ENCODE data around the gene RBMS3. TPM values are rescaled to one million over a fixed set of nuclear protein-coding genes. Genes with fewer than 3 reads are reported as not detected.
A peak's percentile ranks its signal among the peaks of the same experiment; 100 is the strongest.

Gene RBMS3
- total and polyA plus RNA-seq, 2 experiments from 2014 or later, result 34.9 to 37.1 TPM

DNA sequence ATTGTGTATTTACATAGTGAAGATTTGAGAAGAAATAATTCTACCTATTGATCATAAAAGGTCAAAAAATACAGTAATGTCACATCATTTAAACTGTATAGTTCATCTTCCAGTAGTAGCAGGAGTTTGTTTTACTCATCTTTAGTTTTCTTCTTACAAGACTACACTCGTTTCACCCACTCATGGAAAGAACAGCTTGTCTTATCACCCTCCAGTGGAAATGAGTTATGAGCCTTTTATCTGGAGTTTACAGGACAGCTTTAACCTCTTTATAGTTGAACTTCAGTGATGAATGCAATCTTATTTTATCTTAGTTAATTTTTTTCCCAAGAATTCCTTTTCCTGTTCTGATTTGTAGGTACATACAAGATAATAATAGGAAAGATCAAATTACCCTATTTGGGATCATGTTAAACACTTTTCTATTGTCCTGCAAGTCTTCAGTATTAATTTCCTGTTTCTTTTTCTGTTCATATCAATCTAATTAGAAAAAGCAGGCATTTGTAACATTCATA is 36.8 kb downstream of the RBMS3 start:
- Histone ChIP-seq H2AFZ (no peak overlapping the region), H3K79me2 (peaks cover 74% of the 10 kb centered on the region)

DNA sequence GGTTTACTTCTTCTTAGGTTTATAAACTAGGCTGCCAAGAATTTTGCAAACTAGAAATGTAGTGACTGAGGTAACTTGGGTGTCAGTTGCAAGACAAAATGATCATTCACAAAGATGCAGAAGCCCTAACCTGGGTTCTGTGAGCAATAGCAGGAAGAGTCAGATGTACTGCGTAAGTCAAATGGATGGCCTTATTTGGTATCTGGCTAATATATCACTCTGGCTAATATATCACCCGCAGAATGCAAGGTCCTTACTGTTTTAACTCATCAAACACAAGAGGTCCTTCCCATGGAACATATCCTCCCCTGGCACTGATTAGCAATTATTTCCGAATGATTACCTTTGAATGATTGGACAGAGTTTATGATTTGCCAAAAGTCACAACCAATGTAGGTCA is 37.4 kb downstream of the RBMS3 start:
- H3K4me3 ChIP-seq, result no peak overlapping the region
- H4K20me1 ChIP-seq (ENCODE audit: insufficient read depth, poor library complexity, severe bottlenecking), result no peaks in the 10 kb centered on the region
- no peak for DNase-seq (ENCODE audit: low spot score)
- TF ChIP-seq EZH2phosphoT487 (IDR thresholded peaks at IDR 0.05; ENCODE audit: low read depth, severe bottlenecking, unreplicated experiment) (no peak), EZH2 (IDR thresholded peaks at IDR 0.05; ENCODE audit: borderline replicate concordance) (no peak)
- TF ChIP-seq, protein P1, sequence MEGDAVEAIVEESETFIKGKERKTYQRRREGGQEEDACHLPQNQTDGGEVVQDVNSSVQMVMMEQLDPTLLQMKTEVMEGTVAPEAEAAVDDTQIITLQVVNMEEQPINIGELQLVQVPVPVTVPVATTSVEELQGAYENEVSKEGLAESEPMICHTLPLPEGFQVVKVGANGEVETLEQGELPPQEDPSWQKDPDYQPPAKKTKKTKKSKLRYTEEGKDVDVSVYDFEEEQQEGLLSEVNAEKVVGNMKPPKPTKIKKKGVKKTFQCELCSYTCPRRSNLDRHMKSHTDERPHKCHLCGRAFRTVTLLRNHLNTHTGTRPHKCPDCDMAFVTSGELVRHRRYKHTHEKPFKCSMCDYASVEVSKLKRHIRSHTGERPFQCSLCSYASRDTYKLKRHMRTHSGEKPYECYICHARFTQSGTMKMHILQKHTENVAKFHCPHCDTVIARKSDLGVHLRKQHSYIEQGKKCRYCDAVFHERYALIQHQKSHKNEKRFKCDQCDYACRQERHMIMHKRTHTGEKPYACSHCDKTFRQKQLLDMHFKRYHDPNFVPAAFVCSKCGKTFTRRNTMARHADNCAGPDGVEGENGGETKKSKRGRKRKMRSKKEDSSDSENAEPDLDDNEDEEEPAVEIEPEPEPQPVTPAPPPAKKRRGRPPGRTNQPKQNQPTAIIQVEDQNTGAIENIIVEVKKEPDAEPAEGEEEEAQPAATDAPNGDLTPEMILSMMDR (IDR thresholded peaks at IDR 0.05; ENCODE audit: poor library complexity), result no peak
- H3K4me2 ChIP-seq, result peak overlapping the region; percentile 17
- no peaks in the 10 kb centered on the region for H3K9me3 ChIP-seq (ENCODE audit: low read depth)
- no peaks in the 10 kb centered on the region for H3K27me3 ChIP-seq
- H3K4me1 ChIP-seq (ENCODE audit: insufficient read depth), result peaks cover 4% of the 10 kb centered on the region
- 83% methylated on average over 3 of the region's 3 CpGs for WGBS (ENCODE audit: low lambda C conversion rate, missing lambda C conversion rate)
- no peak overlapping the region for H2AFZ ChIP-seq
- peaks cover 74% of the 10 kb centered on the region for H3K79me2 ChIP-seq
- H3K27ac ChIP-seq, result no peak overlapping the region
- no peaks in the 10 kb centered on the region for H3K9me2 ChIP-seq (replicated peaks; ENCODE audit: insufficient read depth)
- no peaks in the 10 kb centered on the region for H3K36me3 ChIP-seq (replicated peaks; ENCODE audit: insufficient read depth, low read depth)

More for the DNA sequence above, 36.8 kb downstream of the RBMS3 start:
- Histone ChIP-seq H3K36me3 (replicated peaks; ENCODE audit: insufficient read depth, low read depth) (no peaks in the 10 kb centered on the region), H3K4me2 (peak overlapping the region; percentile 17), H3K4me3 (no peak overlapping the region), H3K9me2 (replicated peaks; ENCODE audit: insufficient read depth) (no peaks in the 10 kb centered on the region), H3K4me1 (ENCODE audit: insufficient read depth) (peaks cover 7% of the 10 kb centered on the region), H3K27ac (no peak overlapping the region), H4K20me1 (ENCODE audit: insufficient read depth, poor library complexity, severe bottlenecking) (no peaks in the 10 kb centered on the region), H3K27me3 (no peaks in the 10 kb centered on the region), H3K9me3 (ENCODE audit: low read depth) (no peaks in the 10 kb centered on the region)
- no peak for TF ChIP-seq EZH2 (IDR thresholded peaks at IDR 0.05; ENCODE audit: borderline replicate concordance)
- TF ChIP-seq EZH2phosphoT487 (IDR thresholded peaks at IDR 0.05; ENCODE audit: low read depth, severe bottlenecking, unreplicated experiment), result no peak
- TF ChIP-seq, protein P1 (IDR thresholded peaks at IDR 0.05; ENCODE audit: poor library complexity), result no peak
- no peak for DNase-seq (ENCODE audit: low spot score)
- WGBS (ENCODE audit: low lambda C conversion rate, missing lambda C conversion rate), result 21% methylated on average over 1 of the region's 1 CpG

DNA sequence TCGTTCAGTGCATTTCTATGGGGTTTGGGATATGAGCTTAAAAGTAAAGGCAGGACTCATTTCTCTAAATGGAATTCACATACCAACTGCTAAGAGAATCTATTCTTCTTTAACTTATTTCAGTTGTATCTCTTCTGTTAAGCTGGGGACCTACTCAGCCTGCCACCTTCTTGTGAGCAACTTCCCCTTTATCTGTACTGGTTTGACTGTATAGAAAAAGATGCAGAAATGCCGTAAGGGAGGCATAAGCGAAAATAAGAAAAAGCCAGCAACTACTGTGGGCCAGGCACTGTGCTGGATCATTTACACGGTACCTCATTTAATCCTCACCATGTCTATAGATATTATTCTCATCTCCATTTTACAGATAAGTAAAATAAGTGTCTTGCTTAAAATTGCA is 38.4 kb downstream of the RBMS3 start:
- WGBS (ENCODE audit: low lambda C conversion rate, missing lambda C conversion rate), result 89% methylated on average over 4 of the region's 4 CpGs
- Histone ChIP-seq H3K27me3 (no peaks in the 10 kb centered on the region), H3K36me3 (replicated peaks; ENCODE audit: insufficient read depth, low read depth) (no peaks in the 10 kb centered on the region), H3K9me3 (ENCODE audit: low read depth) (no peaks in the 10 kb centered on the region), H3K4me3 (no peak overlapping the region), H3K9me2 (replicated peaks; ENCODE audit: insufficient read depth) (no peaks in the 10 kb centered on the region), H3K4me1 (ENCODE audit: insufficient read depth) (peaks cover 4% of the 10 kb centered on the region), H2AFZ (no peak overlapping the region), H3K27ac (no peak overlapping the region), H3K79me2 (peaks cover 65% of the 10 kb centered on the region), H3K4me2 (no peak overlapping the region), H4K20me1 (ENCODE audit: insufficient read depth, poor library complexity, severe bottlenecking) (no peaks in the 10 kb centered on the region)
- DNase-seq (ENCODE audit: low spot score), result no peak
- TF ChIP-seq, protein P1 (IDR thresholded peaks at IDR 0.05; ENCODE audit: poor library complexity), result no peak
- TF ChIP-seq EZH2 (IDR thresholded peaks at IDR 0.05; ENCODE audit: borderline replicate concordance), result no peak
- no peak for TF ChIP-seq EZH2phosphoT487 (IDR thresholded peaks at IDR 0.05; ENCODE audit: low read depth, severe bottlenecking, unreplicated experiment)

Data from hepatocyte (in vitro differentiated cells).